Posterior vena cava (tissue), 2 donors: ENCODE measurements around the gene WDHD1. TPM values are rescaled to one million over a fixed set of nuclear protein-coding genes. Genes with fewer than 3 reads are reported as not detected.
A peak's percentile ranks its signal among the peaks of the same experiment; 100 is the strongest.
"Not testable (repeated sequence)": the region's sequence is repeated elsewhere in the genome, so short reads cannot be mapped to it uniquely, and the experiment has no call there.

Experiments
- DNase-seq: peaks from one replicate; pipeline ENCODE4 v3.0.0-alpha.2; 2020; ENCODE audit warnings: low spot score
- intact Hi-C, 2 donors: fragments of 100-400 bp; cut with DNase I; formaldehyde crosslinking; loops; one replicate each; pipeline versions ENCODE4 v1.14.1 to v1.14.2; 2022 to 2023
- total RNA-seq, 2 donors: library from RNA; stranded (reverse); fragmentation: NEBNext Ultra II Directional; extraction: Animal tissue kit (Norgen Biotek cat#: 25700); gene quantifications; one replicate each; pipeline ENCODE4 v1.2.1, GENCODE V29; 2021
- donor health status: DM: yes; HTN: yes; CAD: no.
- donor health status: DM: yes; HTN: yes; CAD: no.

WDHD1 gene
- total RNA-seq, 2 donors from 2014 or later = 3.0 to 4.5 TPM

GRCh38 chr14:54920052-54920451, 106.8 kb downstream of the WDHD1 start:
- intact Hi-C loops = no loop called here
- DNase-seq = no peak

DNA sequence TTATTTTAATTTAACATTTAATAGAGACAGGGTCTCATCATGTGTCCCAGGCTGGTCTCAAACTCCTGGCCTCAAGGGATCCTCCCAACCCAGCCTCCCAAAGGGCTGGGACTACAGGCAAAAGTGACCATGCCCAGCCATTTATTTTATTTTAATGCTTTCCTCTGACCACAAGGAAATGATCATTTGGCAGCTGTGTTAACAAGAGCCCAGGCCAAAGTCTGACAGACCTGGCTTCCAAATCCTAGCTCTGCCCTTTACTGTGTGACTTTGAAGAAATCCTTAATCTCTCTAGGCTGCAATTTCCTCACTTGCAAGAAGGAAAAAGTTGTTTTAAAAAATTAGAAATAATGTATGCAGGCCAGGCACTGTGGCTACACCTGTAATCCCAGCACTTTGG, 107.6 kb downstream of the WDHD1 start:
- DNase-seq = no peak
- intact Hi-C loops = no loop called here

DNA sequence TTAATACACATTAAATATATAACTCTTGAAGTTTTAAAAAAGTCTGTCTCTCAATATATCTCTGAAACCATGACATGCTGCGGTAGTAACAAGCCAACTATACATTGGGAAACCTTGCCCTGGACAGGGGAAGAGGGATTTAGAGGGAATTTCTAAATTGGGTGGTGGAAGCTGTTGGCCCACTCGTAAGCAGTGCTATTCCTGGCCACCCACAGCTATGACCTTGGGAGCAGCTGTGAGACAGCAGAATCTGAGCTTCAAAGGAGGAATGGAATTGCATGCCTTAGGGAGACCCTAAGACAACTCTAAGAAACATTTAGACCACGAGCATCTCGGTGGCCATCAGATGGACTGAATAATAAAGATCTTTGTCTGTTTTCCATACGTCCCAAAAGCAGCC, 108.5 kb downstream of the WDHD1 start:
- intact Hi-C loops = no loop called here
- no peak for DNase-seq

GRCh38 chr14:54916101-54916500, 110.8 kb downstream of the WDHD1 start:
- intact Hi-C loops = no loop called here

GRCh38 chr14:54909817-54910558, 116.9 kb downstream of the WDHD1 start:
- intact Hi-C loops = no loop called here
- no peak for DNase-seq

More at GRCh38 chr14:54916101-54916500, 110.8 kb downstream of the WDHD1 start:
- no peak for DNase-seq

DNA sequence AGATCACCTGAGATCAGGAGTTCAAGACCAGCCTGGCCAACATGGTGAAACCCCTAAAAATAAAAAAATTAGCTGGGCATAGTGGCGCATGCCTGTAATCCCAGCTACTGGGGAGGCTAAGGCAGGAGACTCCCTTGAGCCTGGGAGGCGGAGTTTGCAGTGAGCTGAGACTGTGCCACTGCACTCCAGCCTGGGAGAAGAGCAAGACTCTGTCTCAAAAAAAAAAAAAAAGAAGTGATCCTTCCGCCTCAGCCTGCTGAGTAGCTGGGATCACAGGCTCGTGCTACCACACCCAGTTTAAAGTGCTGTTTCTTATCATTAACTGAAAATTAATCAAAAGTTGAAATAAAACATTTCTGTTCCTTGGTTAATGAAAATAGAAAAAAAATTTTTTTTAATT, 117.9 kb downstream of the WDHD1 start:
- DNase-seq, intact Hi-C loops: not testable (repeated sequence)

DNA sequence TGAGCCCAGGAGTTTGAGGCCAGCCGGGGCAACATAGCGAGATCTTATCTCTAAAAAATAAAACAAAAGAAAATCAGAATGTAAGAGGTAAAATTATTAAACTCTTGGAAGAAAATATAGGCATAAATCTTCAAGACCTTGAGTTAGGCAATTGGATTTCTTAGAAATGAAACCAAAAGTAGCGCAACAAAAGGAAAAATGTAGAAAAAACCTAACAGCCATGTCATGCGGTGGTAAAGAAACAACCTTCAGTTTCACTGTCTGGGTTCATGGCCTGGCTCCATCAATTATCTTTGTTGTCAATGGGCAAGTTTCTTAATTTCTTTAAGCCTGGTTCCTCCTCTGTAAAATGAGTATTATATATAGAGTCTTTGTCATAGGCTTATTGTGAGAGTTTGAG, 118.7 kb downstream of the WDHD1 start:
- no peak for DNase-seq
- intact Hi-C loops = no loop called here

DNA sequence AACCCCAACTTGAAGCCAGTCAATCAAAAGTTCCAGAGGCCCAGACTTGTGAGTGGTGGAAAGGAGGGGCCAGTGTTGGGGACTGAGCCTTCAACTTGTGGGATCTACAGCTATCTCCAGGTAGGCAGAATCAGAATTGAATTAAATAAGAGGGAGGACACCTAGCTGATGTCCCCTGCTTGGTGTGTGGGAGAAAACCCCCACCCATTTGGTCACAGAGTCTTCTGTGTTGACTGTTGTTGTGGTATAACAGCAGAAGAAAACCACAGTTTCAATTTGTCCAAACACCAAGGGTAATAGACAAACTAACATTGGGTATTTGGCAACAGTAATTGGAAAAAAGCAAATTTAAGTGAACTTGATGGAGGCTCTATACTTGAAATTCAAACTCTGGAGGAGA, 120.8 kb downstream of the WDHD1 start:
- intact Hi-C loops = no loop called here
- DNase-seq = no peak

DNA sequence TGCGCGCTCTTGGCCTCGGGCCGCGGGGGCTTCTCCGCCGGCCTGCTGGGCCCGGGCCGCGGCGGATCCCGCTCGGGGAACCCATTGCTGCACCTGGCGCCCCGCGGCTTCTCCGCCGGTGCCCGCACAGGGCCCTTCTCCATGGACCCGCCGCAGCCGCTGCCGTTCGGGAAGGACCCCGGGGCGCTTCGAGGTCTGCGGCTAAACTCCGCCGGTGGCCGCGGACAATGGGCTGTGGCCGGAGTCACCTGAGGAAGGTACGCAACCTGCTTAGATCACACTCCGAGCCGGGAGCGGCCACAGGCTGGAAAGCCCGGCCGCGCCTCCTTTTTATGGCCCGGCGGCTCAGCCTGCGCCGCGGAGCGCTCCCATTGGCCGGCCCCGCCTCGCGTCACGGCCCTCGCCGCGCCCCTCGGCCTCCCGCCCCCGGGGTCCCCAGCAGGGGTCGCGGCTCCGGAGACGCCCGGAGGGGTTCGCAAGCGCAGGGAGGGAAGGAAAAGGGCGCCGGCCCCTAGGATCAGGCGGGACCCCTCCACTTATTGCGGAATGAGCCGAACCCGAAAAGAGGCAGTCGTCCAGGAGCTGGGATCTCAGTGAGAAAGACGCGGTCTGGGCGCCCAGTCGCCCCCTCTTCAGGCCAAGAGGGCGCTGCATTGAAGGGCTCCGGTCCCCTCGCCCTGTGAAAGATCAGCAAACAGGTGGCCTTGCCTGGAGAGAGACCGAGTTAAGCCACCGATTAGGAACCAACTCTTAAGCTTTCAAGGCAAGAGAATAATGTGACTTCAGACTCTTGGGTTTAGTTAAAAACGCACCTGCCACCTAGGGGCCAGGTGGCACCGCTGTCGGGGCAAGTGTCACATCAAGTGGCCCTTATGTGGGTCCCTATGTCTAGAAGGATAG, 124.1 kb downstream of the WDHD1 start, which contains the start of gene GCH1:
GCH1 (minus strand) TSS at position 306 of the 900 bp plus-strand sequence; CDS start at position 143, 163 bp downstream.
- intact Hi-C loops = no loop called here
- peak; percentile 86 for DNase-seq

- peak; percentile 94 for DNase-seq
- intact Hi-C loops = no loop called here
Measured at GRCh38 chr14:54902143-54902520, 124.8 kb downstream of the WDHD1 start.

DNA sequence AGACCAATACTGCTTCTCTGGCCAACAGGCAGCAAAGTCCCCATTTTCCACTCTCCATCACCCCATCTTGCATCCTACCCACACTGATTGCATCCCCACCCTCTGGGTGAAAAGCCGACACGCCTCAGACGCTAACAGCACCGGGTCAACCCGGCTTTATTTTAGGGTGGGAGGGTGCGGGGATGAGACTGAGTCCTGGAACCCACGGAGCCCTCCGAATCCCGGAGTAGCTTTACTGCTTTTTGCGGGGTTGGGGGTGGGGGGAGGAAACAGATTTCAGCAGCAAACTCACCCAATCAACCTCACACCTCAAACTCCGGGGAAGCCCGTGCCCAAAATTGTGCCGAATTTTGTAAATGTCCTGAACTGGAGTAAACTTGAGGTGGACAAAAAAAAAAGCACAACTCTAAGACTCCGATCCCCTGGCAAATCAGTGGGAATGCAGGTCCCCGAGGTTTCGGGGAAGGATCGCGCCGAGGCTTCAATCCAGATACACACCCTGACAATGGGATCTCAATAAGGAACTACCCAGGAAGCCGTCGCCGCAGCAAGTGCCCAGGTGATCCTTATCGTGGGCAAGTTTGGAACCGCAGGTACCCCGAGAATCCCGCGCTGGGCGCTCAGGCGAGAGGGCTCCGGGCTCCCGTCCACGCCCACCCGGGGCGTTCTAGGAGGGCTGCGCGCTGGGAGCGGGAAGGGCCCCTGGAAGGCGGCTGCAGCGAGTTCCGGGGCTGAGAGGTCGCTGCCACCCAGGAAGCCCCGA, 125.3 kb downstream of the WDHD1 start:
- peak; percentile 81 for DNase-seq
- intact Hi-C loops = no loop called here

DNA sequence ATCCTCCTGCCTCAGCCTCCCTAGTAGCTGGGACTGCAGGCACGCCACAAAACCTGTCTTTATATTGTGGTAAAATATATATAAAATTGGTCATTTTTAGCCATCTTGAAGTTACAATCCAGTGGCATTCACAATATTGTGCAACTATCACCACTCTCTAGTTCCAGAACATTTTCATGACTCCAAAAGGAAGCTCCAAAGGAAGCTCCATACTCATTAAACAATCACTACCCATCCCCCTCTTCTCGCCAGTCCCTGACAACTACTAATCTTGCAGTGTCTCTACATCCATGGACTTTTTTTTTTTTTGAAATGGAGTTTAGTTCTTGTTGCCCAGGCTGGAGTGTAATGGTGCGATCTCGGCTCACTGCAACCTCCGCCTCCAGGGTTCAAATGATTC, 127.3 kb downstream of the WDHD1 start:
- DNase-seq = no peak
- intact Hi-C loops = no loop called here

- DNase-seq, intact Hi-C loops: not testable (repeated sequence)
Measured at GRCh38 chr14:54897809-54898555, 128.9 kb downstream of the WDHD1 start.

GRCh38 chr14:54895683-54896082, 131.2 kb downstream of the WDHD1 start:
- DNase-seq = no peak
- intact Hi-C loops = no loop called here

GRCh38 chr14:54894995-54895394, 131.9 kb downstream of the WDHD1 start:
- DNase-seq = no peak
- intact Hi-C loops = no loop called here

DNA sequence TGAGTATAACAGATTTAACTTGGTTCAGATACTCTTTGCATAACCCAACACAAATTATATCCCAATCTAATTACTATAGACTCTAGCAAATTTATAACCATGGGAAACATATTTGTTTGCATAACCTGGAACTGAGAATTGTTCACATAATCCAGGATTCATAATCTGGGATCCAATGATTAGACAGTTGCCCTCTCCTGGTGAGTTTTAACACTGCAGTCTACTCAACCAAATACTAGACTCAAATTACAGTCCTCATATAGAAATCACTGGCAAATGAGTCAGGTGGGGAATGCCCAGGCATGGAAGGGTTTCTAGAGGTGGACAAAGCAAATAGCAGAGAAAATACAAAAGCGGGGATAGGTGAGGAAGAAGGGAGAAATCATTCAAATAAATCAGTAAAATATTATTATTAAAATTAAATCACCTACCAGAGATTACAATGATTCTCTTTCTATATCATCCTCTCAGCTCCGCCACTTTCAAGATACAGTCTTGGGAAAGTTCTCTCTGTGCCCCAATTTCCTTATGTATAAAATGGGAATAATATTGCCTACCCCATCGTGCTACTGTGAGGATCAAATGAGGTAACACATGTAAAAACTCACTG, 133.6 kb downstream of the WDHD1 start:
- intact Hi-C loops = no loop called here
- no peak for DNase-seq

DNA sequence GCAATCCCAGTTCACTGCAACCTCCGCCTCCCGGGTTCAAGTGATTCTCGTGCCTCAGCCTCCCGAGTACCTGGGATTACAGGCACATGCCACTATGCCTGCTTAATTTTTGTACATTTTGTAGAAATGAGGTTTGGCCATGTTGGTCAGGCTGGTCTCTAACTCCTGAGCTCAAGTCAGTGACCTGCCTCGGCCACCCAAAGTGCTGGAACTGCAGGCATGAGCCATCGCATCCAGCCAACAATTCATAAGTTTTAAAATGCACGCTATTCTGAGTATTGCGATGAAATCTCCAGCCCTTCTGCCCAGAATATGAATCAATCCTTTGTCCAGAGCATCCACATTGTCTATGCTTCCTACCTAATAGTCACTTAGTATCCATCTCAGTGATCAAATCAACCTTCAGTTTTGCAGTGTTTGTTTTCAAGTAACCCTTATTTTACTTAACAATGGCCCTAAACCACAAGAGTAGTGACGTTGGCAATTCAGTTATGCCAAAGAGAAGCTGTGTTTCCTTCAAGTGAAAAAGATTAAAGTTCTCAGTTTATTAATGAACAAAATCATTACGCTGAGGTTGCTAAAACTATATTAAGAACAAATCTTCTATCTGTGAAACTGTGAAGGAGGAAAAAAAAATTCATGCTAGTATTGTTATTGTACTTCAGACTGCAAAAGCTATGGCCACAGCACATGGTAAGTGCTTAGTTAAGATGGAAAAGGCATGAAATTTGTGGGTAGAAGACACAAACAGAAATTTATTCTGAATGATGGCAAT, 135.2 kb downstream of the WDHD1 start:
- DNase-seq = no peak
- intact Hi-C loops = no loop called here

DNA sequence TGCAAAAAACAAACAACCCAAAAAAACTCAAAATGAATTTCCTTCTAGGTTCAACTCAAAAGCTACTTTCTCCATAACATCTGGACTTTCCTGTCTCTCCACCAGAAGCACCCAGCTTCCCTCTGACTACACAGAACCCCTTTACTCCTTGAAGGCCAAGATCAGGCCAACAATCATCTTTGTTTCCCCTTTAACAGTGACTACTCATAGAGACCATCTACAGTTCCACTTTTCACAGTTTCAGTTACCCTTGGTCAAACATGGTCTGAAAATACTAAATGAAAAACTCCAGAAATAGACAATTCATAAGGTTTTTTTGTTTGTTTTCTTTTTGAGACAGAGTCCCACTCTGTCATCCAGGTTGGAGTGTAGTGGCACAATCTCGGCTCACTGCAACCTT, 136.1 kb downstream of the WDHD1 start:
- DNase-seq = no peak
- intact Hi-C loops = no loop called here
